Natural killer cell (primary cell): ENCODE results near the gene ZBTB43. TPM values are rescaled to one million over a fixed set of nuclear protein-coding genes. Genes with fewer than 3 reads are reported as not detected.

Experiments used
- ATAC-seq, 3 donors: fragments of 150-1000 bp in 2 of 3; fragments of 200-7000 bp in 1 of 3; cut with Tn5 transposase; 1 replicate in 1 of 3; 2 replicates in 2 of 3; pipeline ENCODE4 v1.10.0; 2021; ENCODE audit warnings: mild to moderate bottlenecking in 2 of 3, moderate library complexity in 2 of 3
- DNase-seq, 2 donors: peaks; one replicate each; pipeline versions ENCODE4 v3.0.0 to v3.0.0-alpha.2; 2013 to 2021; ENCODE audit warnings: mixed read lengths in 1 of 2
- H3K27ac ChIP-seq: one replicate; pipeline ENCODE4 v1.5.1; 2013; ENCODE audit warnings: mild to moderate bottlenecking, low read length
- H3K27me3 ChIP-seq: one replicate; pipeline ENCODE4 v1.6.1; 2013; ENCODE audit warnings: low read length; ENCODE audit not compliant: control insufficient read depth, insufficient read depth
- H3K36me3 ChIP-seq: one replicate; pipeline ENCODE4 v1.6.1; 2013; ENCODE audit warnings: low read length; ENCODE audit not compliant: control insufficient read depth, insufficient read depth
- H3K4me1 ChIP-seq: one replicate; pipeline ENCODE4 v1.6.1; 2013; ENCODE audit warnings: low read length; ENCODE audit not compliant: control insufficient read depth, insufficient read depth
- H3K4me3 ChIP-seq: one replicate; pipeline ENCODE4 v1.5.1; 2013; ENCODE audit warnings: low read length
- H3K9me3 ChIP-seq: one replicate; pipeline ENCODE4 v1.6.1; 2013; ENCODE audit warnings: low read length; ENCODE audit not compliant: control insufficient read depth, insufficient read depth
- H3K27ac Mint-ChIP-seq, 2 donors: one replicate each; pipeline ENCODE4 v1.8.0; 2022; ENCODE audit warnings: mild to moderate bottlenecking in 2 of 2, mixed read lengths in 2 of 2, moderate library complexity in 1 of 2
- H3K27me3 Mint-ChIP-seq, 2 donors: one replicate each; pipeline ENCODE4 v1.8.0; 2022; ENCODE audit warnings: low read depth in 2 of 2, mixed read lengths in 2 of 2
- H3K36me3 Mint-ChIP-seq: one replicate; pipeline ENCODE4 v1.8.0; 2022; ENCODE audit warnings: mixed read lengths
- H3K4me1 Mint-ChIP-seq, 2 donors: one replicate each; pipeline ENCODE4 v1.8.0; 2022; ENCODE audit warnings: mixed read lengths in 2 of 2
- H3K4me3 Mint-ChIP-seq: one replicate; pipeline ENCODE4 v1.8.0; 2022; ENCODE audit warnings: mild to moderate bottlenecking, moderate library complexity, mixed read lengths
- H3K9me3 Mint-ChIP-seq, 2 donors: one replicate each; pipeline ENCODE4 v1.8.0; 2022; ENCODE audit warnings: mixed read lengths in 2 of 2
- WGBS: methylation state at CpG from one replicate; pipeline ENCODE4 v1.1.7; 2013; ENCODE audit warnings: missing lambda C conversion rate; ENCODE audit not compliant: insufficient coverage; 5-methylcytosine and 5-hydroxymethylcytosine counted together
- intact Hi-C: fragments of 100-400 bp; cut with micrococcal nuclease; formaldehyde crosslinking; loops from one replicate; pipeline ENCODE4 v1.14.2; 2022
- total RNA-seq, 4 donors: library from RNA; stranded (reverse); fragments of 120-200 nt in 1 of 4; gene quantifications; one replicate each; pipeline versions ENCODE4 v1.2.3 to v1.2.4, GENCODE V29; 2013 to 2022
- TF ChIP-seq, protein P1 (sequence below): fragments of 200-600 bp; IDR thresholded peaks from one replicate; pipeline ENCODE4 v1.8.0; 2022; ENCODE audit warnings: antibody characterized with exemption

The ZBTB43 gene
- total RNA-seq, 3 donors from 2014 or later (not counting 1 experiment from before 2014, with no cell fraction given), result 42.1 to 61.0 (median 57.2) TPM

DNA sequence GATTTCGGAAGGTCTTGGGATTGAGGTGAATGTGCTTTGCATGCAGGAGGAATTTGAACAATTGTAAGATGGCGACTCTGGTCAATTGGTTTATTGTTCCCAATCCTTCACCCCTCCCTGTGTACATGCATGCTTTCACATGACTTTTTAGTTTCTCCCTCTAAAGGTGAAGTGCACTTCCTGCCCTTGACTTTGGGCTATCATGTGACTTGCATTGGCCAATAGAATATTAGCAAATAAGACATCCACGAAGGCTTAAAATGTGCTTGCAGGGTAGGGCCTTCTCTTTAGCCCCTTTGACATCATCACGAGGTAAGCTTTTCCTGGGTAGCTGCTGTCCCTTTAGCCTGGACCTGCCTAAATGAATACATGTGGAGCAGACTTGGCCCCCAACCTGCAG lies 8.1 kb upstream of the ZBTB43 start:
- Mint-ChIP-seq H3K9me3 (no peaks in the 10 kb centered on the region), H3K4me3 (no peak overlapping the region)

DNA sequence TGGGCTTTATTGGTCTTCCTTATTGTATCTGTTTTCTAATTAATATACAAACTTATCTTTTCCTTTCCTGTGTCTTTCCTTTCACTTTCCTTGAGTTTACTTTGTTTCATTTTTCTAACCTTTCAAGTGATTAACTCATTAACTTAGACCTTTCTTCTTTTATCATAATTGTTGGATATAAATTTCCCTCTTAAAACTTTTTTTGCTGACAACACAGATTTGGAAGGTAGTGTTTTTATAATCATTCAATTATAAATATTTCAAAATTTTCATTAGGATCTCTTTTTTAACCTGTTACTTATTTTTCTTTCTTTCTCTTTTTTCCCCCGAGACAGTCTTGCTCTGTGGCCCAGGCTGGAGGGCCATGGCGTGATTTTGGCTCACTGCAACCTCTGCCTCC lies 6.9 kb upstream of the ZBTB43 start:
- H3K4me1 ChIP-seq, result no peaks in the 10 kb centered on the region
- H3K9me3 Mint-ChIP-seq, result no peaks in the 10 kb centered on the region
- no peak overlapping the region for H3K4me3 Mint-ChIP-seq
- TF ChIP-seq, protein P1, sequence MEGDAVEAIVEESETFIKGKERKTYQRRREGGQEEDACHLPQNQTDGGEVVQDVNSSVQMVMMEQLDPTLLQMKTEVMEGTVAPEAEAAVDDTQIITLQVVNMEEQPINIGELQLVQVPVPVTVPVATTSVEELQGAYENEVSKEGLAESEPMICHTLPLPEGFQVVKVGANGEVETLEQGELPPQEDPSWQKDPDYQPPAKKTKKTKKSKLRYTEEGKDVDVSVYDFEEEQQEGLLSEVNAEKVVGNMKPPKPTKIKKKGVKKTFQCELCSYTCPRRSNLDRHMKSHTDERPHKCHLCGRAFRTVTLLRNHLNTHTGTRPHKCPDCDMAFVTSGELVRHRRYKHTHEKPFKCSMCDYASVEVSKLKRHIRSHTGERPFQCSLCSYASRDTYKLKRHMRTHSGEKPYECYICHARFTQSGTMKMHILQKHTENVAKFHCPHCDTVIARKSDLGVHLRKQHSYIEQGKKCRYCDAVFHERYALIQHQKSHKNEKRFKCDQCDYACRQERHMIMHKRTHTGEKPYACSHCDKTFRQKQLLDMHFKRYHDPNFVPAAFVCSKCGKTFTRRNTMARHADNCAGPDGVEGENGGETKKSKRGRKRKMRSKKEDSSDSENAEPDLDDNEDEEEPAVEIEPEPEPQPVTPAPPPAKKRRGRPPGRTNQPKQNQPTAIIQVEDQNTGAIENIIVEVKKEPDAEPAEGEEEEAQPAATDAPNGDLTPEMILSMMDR, result no peak
- ATAC-seq (no peak), DNase-seq (no peak)
- H3K27me3 Mint-ChIP-seq, result peaks cover 13% of the 10 kb centered on the region in 2 donors
- 80% methylated on average over 2 of the region's 2 CpGs for WGBS
- no peaks in the 10 kb centered on the region for H3K27me3 ChIP-seq
- H3K9me3 ChIP-seq, result no peaks in the 10 kb centered on the region
- no peaks in the 10 kb centered on the region for H3K36me3 ChIP-seq
- no peak overlapping the region for H3K4me3 ChIP-seq
- H3K27ac Mint-ChIP-seq, result no peak overlapping the region
- no peaks in the 10 kb centered on the region for H3K4me1 Mint-ChIP-seq
- intact Hi-C loops, result no loop called here
- H3K36me3 Mint-ChIP-seq, result no peaks in the 10 kb centered on the region
- H3K27ac ChIP-seq, result no peak overlapping the region

More for the DNA sequence above, 8.1 kb upstream of the ZBTB43 start:
- no peaks in the 10 kb centered on the region for H3K4me1 Mint-ChIP-seq
- H3K36me3 ChIP-seq, result no peaks in the 10 kb centered on the region
- intact Hi-C loops, result no loop called here
- no peaks in the 10 kb centered on the region for H3K27me3 ChIP-seq
- H3K36me3 Mint-ChIP-seq, result no peaks in the 10 kb centered on the region
- WGBS, result 90% methylated on average over 4 of the region's 4 CpGs
- no peak for ATAC-seq
- peaks cover 15 to 16% of the 10 kb centered on the region in 2 donors for H3K27me3 Mint-ChIP-seq
- no peak for DNase-seq
- no peaks in the 10 kb centered on the region for H3K4me1 ChIP-seq
- TF ChIP-seq, protein P1, result no peak
- H3K27ac Mint-ChIP-seq, result no peak overlapping the region
- H3K27ac ChIP-seq, result no peak overlapping the region
- no peaks in the 10 kb centered on the region for H3K9me3 ChIP-seq
- H3K4me3 ChIP-seq, result no peak overlapping the region

DNA sequence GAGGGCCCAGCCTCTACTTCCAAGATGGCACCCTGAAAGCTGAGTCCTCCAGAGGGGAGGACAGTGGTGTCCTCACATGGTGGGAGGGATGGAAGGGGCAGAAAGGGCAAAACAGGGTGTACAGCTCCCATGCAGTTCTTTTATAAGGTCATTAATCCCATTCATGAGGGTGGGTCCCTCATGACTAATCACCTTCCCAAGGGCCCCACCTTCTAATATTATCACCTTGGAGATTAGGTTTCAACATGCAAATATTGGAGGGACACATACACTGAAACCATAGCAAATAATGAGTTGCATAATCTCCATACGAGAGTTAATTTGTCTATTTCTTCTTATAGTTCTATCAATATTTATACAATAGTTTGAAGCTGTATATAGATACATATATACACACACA lies 5.8 kb upstream of the ZBTB43 start:
- no peak overlapping the region for H3K27ac Mint-ChIP-seq
- intact Hi-C loops, result no loop called here
- H3K36me3 Mint-ChIP-seq, result no peaks in the 10 kb centered on the region
- ATAC-seq, result no peak
- no CpG with 5 or more reads among the region's 1 CpG for WGBS
- TF ChIP-seq, protein P1, result no peak
- no peaks in the 10 kb centered on the region for H3K9me3 Mint-ChIP-seq
- peaks cover 3 to 4% of the 10 kb centered on the region in 2 donors for H3K4me1 Mint-ChIP-seq
- DNase-seq, result no peak
- Histone ChIP-seq H3K9me3 (no peaks in the 10 kb centered on the region), H3K27me3 (no peaks in the 10 kb centered on the region), H3K27ac (no peak overlapping the region), H3K36me3 (no peaks in the 10 kb centered on the region), H3K4me3 (no peak overlapping the region), H3K4me1 (no peaks in the 10 kb centered on the region)
- H3K4me3 Mint-ChIP-seq, result no peak overlapping the region
- peaks cover 5 to 9% of the 10 kb centered on the region in 2 donors for H3K27me3 Mint-ChIP-seq

DNA sequence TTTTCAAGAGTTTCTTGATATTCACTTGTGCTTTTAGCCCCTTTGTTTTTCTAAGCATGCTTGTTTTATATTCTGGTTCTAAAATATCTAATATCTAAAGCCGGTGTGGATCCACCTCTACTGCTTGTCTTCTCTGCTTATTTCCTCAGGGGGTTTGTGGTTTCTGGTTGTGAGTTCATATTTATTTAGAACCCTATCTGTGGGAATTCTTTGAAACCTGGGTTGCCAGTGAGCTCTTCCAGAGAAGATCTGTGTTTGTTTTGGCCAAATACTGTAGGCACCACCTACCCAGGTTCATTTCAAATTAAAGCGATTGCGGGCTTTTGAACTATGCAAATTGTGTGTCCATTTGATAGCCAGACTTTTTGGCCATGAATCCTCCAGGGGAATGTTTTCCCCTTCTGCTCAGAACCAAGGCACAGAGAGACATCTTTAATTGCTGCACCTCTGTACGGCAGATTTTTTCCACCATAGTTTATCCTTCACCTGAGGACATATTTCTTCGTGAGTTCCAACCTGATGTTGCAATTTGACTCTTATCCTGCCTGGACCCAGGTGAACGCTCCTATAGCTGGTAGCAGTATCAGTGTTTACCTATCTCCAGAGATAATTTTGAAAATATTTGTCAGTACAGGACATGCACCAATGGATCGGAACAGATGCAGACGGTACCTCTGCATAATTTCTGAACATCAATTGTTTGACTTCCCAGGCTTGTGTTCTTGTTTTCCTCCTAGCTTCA lies 2.4 kb upstream of the ZBTB43 start:
- H3K4me1 ChIP-seq, result peaks cover 15% of the 10 kb centered on the region
- no peaks in the 10 kb centered on the region for H3K36me3 Mint-ChIP-seq
- ATAC-seq (no peak), DNase-seq (no peak)
- intact Hi-C loops, result no loop called here
- TF ChIP-seq, protein P1, result no peak
- no peaks in the 10 kb centered on the region for H3K27me3 ChIP-seq
- no peak overlapping the region for H3K4me3 Mint-ChIP-seq
- H3K4me1 Mint-ChIP-seq, result peaks cover 34% of the 10 kb centered on the region in 2 donors
- no peaks in the 10 kb centered on the region for H3K36me3 ChIP-seq
- H3K27ac ChIP-seq, result no peak overlapping the region
- no peaks in the 10 kb centered on the region for H3K9me3 Mint-ChIP-seq
- no peak overlapping the region for H3K27ac Mint-ChIP-seq
- H3K27me3 Mint-ChIP-seq, result peaks cover 0 to 6% of the 10 kb centered on the region in 2 donors
- whole genome bisulfite sequencing, result 90% methylated on average over 7 of the region's 8 CpGs
- H3K4me3 ChIP-seq, result no peak overlapping the region
- H3K9me3 ChIP-seq, result no peaks in the 10 kb centered on the region
